ENCODE measurements around the gene ASCC1. TPM values are rescaled to one million over a fixed set of nuclear protein-coding genes. Genes with fewer than 3 reads are reported as not detected.
A peak's percentile ranks its signal among the peaks of the same experiment; 100 is the strongest.

Gene ASCC1
- total and polyA plus RNA-seq, 2 donors (not counting 1 experiment from before 2014, with no cell fraction given): 17.9 to 28.1 TPM

DNA sequence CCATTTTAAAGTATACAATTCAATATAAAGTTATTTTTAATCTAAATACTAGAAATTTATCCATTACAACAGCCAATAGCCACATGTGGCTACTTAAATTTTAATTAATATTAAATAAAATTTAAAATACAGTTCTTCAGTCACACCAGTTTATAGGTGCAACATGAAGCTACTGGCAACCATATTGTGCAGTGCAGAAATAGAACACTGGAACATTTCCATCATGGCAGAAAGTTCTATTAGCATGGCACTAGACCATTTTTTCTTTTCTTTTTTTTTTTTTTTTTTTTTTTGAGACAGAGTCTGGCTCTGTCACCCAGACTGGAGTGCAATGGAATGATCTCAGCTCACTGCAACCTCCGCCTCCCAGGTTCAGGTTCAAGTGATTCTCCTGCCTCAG is 5.2 kb upstream of the ASCC1 start:
- H4K20me1 ChIP-seq (ENCODE audit: control insufficient read depth, insufficient read depth, low read length, poor library complexity, severe bottlenecking): peaks cover 33% of the 10 kb centered on the region
- H3K9ac ChIP-seq (ENCODE audit: low read length): no peak overlapping the region
- Mint-ChIP-seq H3K27ac (no peak overlapping the region), H3K27me3 (no peaks in the 10 kb centered on the region), H3K9me3 (ENCODE audit: insufficient read depth) (no peaks in the 10 kb centered on the region), H3K4me3 (no peak overlapping the region), H3K4me1 (peaks cover 55% of the 10 kb centered on the region)
- no peaks in the 10 kb centered on the region for H3K27me3 ChIP-seq (replicated peaks in 1 of 4; ENCODE audit: control extremely low read depth in 1 of 4, control insufficient read depth in 3 of 4, insufficient read depth in 4 of 4, low read length in 3 of 4)
- WGBS (ENCODE audit: insufficient coverage): 100% methylated on average over 1 of the region's 1 CpG
- H3K27ac ChIP-seq (ENCODE audit: low read length in 2 of 2): no peak overlapping the region
- intact Hi-C loops (cut with micrococcal nuclease): loop anchor here (10.0 kb wide), 1 partner anchor 326 kb away; no protein-coding TSS in a partner anchor
- POLR2A ChIA-PET: interaction anchor here (0.6 to 1.2 kb wide), 7 partner anchors 19 to 166 kb away, joined by 3 to 7 read pairs (median 5); no protein-coding TSS in a partner anchor
- no peak overlapping the region for H3K4me3 ChIP-seq (ENCODE audit: control extremely low read depth in 1 of 5, extremely low read depth in 1 of 5, insufficient read depth in 1 of 5, low read depth in 2 of 5, low read length in 4 of 5)
- H3K9me3 ChIP-seq (ENCODE audit: control extremely low read depth in 1 of 3, control insufficient read depth in 2 of 3, insufficient read depth in 1 of 3, low read length in 2 of 3): no peaks in the 10 kb centered on the region
- no peak for TF ChIP-seq EZH2 (IDR thresholded peaks at IDR 0.05; ENCODE audit: borderline replicate concordance, insufficient read depth, low read depth, low read length, poor library complexity, severe bottlenecking)
- TF ChIP-seq, protein P1, sequence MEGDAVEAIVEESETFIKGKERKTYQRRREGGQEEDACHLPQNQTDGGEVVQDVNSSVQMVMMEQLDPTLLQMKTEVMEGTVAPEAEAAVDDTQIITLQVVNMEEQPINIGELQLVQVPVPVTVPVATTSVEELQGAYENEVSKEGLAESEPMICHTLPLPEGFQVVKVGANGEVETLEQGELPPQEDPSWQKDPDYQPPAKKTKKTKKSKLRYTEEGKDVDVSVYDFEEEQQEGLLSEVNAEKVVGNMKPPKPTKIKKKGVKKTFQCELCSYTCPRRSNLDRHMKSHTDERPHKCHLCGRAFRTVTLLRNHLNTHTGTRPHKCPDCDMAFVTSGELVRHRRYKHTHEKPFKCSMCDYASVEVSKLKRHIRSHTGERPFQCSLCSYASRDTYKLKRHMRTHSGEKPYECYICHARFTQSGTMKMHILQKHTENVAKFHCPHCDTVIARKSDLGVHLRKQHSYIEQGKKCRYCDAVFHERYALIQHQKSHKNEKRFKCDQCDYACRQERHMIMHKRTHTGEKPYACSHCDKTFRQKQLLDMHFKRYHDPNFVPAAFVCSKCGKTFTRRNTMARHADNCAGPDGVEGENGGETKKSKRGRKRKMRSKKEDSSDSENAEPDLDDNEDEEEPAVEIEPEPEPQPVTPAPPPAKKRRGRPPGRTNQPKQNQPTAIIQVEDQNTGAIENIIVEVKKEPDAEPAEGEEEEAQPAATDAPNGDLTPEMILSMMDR (IDR thresholded peaks at IDR 0.05): no peak
- ATAC-seq (ENCODE audit: low read depth): no peak
- peaks cover 91% of the 10 kb centered on the region for H3K79me2 ChIP-seq (ENCODE audit: control insufficient read depth, insufficient read depth, low read length)
- H3K36me3 ChIP-seq (replicated peaks in 1 of 2; ENCODE audit: control extremely low read depth in 1 of 2, control insufficient read depth in 1 of 2, extremely low read depth in 1 of 2, insufficient read depth in 2 of 2, low read length in 1 of 2): peaks cover 0 to 37% of the 10 kb centered on the region in 2 experiments
- CTCF ChIA-PET: interaction anchor here (0.6 to 13.3 kb wide), 13 partner anchors 16 to 869 kb away, joined by 3 to 170 read pairs (median 7); no protein-coding TSS in a partner anchor
- no peak for DNase-seq
- peaks cover 53 to 75% of the 10 kb centered on the region in 2 donors for H3K4me1 ChIP-seq (ENCODE audit: control insufficient read depth in 2 of 2, insufficient read depth in 2 of 2, low read length in 2 of 2)
- no peak overlapping the region for H3K4me2 ChIP-seq (replicated peaks; ENCODE audit: low read depth, low read length, poor library complexity, severe bottlenecking)
- H2AFZ ChIP-seq (ENCODE audit: insufficient read depth, low read depth, low read length, poor library complexity, severe bottlenecking): no peak overlapping the region

DNA sequence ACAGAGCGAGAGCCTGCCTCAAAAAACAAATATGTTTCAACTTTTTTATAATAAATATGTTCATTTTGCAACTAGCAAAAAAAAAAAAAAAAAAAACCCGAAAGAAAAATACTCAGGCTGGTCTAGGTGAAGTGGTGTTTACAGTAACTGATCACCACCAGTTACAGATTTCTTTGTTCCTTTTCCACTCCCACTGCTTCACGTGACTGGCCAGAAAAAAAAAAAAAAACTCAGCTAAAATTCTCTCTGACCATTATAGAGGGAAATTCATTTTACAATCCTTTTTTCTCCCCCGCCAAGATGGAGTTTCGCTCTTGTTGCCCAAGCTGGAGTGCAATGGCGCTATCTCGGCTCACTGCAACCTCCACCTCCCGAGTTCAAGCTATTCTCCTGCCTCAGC is 4.6 kb upstream of the ASCC1 start:
- Mint-ChIP-seq H3K27ac (peak overlapping the region; percentile 71), H3K4me3 (peak overlapping the region; percentile 39), H3K27me3 (no peaks in the 10 kb centered on the region), H3K9me3 (ENCODE audit: insufficient read depth) (no peaks in the 10 kb centered on the region), H3K4me1 (peaks cover 58% of the 10 kb centered on the region)
- TF ChIP-seq EZH2 (IDR thresholded peaks at IDR 0.05; ENCODE audit: borderline replicate concordance, insufficient read depth, low read depth, low read length, poor library complexity, severe bottlenecking): no peak
- TF ChIP-seq, protein P1 (IDR thresholded peaks at IDR 0.05): no peak
- 83% methylated on average over 1 of the region's 8 CpGs for WGBS (ENCODE audit: insufficient coverage)
- Histone ChIP-seq H3K4me2 (replicated peaks; ENCODE audit: low read depth, low read length, poor library complexity, severe bottlenecking) (peak overlapping the region; percentile 15), H3K79me2 (ENCODE audit: control insufficient read depth, insufficient read depth, low read length) (peaks cover 86% of the 10 kb centered on the region), H3K27me3 (replicated peaks in 1 of 4; ENCODE audit: control extremely low read depth in 1 of 4, control insufficient read depth in 3 of 4, insufficient read depth in 4 of 4, low read length in 3 of 4) (no peaks in the 10 kb centered on the region), H3K36me3 (replicated peaks in 1 of 2; ENCODE audit: control extremely low read depth in 1 of 2, control insufficient read depth in 1 of 2, extremely low read depth in 1 of 2, insufficient read depth in 2 of 2, low read length in 1 of 2) (peaks cover 0 to 34% of the 10 kb centered on the region in 2 experiments), H3K9ac (ENCODE audit: low read length) (no peak overlapping the region), H3K27ac (ENCODE audit: low read length in 2 of 2) (no peak overlapping the region), H2AFZ (ENCODE audit: insufficient read depth, low read depth, low read length, poor library complexity, severe bottlenecking) (no peak overlapping the region), H4K20me1 (ENCODE audit: control insufficient read depth, insufficient read depth, low read length, poor library complexity, severe bottlenecking) (peaks cover 28% of the 10 kb centered on the region), H3K9me3 (ENCODE audit: control extremely low read depth in 1 of 3, control insufficient read depth in 2 of 3, insufficient read depth in 1 of 3, low read length in 2 of 3) (no peaks in the 10 kb centered on the region), H3K4me1 (ENCODE audit: control insufficient read depth in 2 of 2, insufficient read depth in 2 of 2, low read length in 2 of 2) (peaks cover 53 to 74% of the 10 kb centered on the region in 2 donors), H3K4me3 (ENCODE audit: control extremely low read depth in 1 of 5, extremely low read depth in 1 of 5, insufficient read depth in 1 of 5, low read depth in 2 of 5, low read length in 4 of 5) (no peak overlapping the region)
- intact Hi-C loops (cut with micrococcal nuclease): loop anchor here (10.0 kb wide), 1 partner anchor 326 kb away; no protein-coding TSS in a partner anchor
- ChIA-PET CTCF (interaction anchor here (1.2 to 13.3 kb wide), 5 partner anchors 91 to 172 kb away, joined by 3 to 170 read pairs (median 25); no protein-coding TSS in a partner anchor), POLR2A (interaction anchor here (0.6 to 1.2 kb wide), 6 partner anchors 8 to 165 kb away, joined by 3 to 8 read pairs (median 6); no protein-coding TSS in a partner anchor)
- DNase-seq (no peak), ATAC-seq (ENCODE audit: low read depth) (no peak)
